HL-60 (cell line): Measurements from ENCODE around the gene ST6GALNAC2.
A peak's percentile ranks its signal among the peaks of the same experiment; 100 is the strongest.

ENCODE experiments used
- DNase-seq, 2 experiments: peaks; one replicate each; pipeline ENCODE4 v3.0.0-alpha.2; 2010 to 2020; ENCODE audit warnings: low read depth in 1 of 2, low spot score in 1 of 2
- H3K27ac ChIP-seq: fragments of 250-450 bp; sonication (Bioruptor Pico); replicated peaks from 2 replicates; pipeline ENCODE4 v1.5.1; 2020; ENCODE audit warnings: mild to moderate bottlenecking, moderate library complexity
- H3K27me3 ChIP-seq: fragments of 250-450 bp; sonication (Bioruptor Pico); 2 replicates; pipeline ENCODE4 v1.5.1; 2021; ENCODE audit warnings: mild to moderate bottlenecking, moderate library complexity; ENCODE audit not compliant: insufficient read depth, poor library complexity, severe bottlenecking
- H3K4me3 ChIP-seq: replicated peaks from 2 replicates; pipeline ENCODE4 v1.5.1; 2011; ENCODE audit warnings: mild to moderate bottlenecking, control low read depth, low read length; ENCODE audit not compliant: insufficient read depth
- CTCF ChIP-seq: IDR thresholded peaks from one replicate; pipeline ENCODE4 v1.5.1; 2011; ENCODE audit warnings: low read length, control low read depth, inconsistent platforms; ENCODE audit not compliant: insufficient read depth
- GABPA ChIP-seq: IDR thresholded peaks from 2 replicates; pipeline ENCODE4 v1.6.1; 2012; ENCODE audit warnings: low read depth
- POLR2AphosphoS5 ChIP-seq: IDR thresholded peaks from 2 replicates; pipeline ENCODE4 v1.6.1; 2012; ENCODE audit warnings: low read depth
- REST ChIP-seq: IDR thresholded peaks from 2 replicates; pipeline ENCODE4 v1.6.1; 2012; ENCODE audit warnings: low read depth; ENCODE audit not compliant: insufficient replicate concordance
- SPI1 ChIP-seq: IDR thresholded peaks from 2 replicates; pipeline ENCODE4 v1.6.1; 2012; ENCODE audit warnings: low read depth, mild to moderate bottlenecking, borderline replicate concordance

Gene ST6GALNAC2

GRCh38 chr17:76557368-76558197, 28.1 kb downstream of the ST6GALNAC2 start:
- TF ChIP-seq REST (peak; percentile 70), CTCF (peak; percentile 15), SPI1 (no peak; the same call in 1 of the 2 replicates), POLR2AphosphoS5 (peak; percentile 98), GABPA (no peak)
- Histone ChIP-seq H3K27ac (peak overlapping the region; percentile 96), H3K27me3 (no peaks in the 10 kb centered on the region), H3K4me3 (peak overlapping the region; percentile 83)
- peak; percentile 92 to 96 for DNase-seq

DNA sequence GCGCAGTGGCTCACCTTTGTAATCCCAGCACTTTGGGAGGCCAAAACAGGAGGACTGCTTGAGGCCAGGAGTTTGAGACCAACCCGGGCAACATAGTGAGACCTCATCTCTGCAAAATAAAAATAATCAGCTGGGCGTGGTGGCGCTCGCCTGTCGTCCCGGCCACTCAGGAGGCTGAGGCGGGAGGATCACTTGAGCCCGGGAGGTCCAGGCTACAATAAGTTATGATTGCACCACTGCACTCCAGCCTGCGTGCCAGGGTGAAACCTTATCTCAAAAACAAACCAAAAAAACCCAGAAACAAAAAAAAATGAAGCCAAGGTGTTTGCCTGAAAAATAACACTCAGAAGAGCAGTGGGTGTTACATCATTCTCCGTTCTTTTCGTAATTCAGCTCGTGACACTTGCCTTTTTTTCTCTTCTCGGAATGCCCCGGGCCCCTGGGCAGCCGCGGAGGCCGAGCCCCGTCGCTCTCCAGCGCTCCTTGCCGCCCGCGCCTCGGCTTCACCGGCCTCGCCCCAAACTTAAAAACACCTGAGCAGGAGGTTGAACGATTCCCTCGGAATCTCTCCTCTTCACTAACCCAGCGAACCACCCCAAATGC, 28.8 kb downstream of the ST6GALNAC2 start:
- peak; percentile 70 to 75 for DNase-seq
- peak; percentile 14 for TF ChIP-seq REST
- no peak; the same call in 1 of the 2 replicates for TF ChIP-seq POLR2AphosphoS5
- Histone ChIP-seq H3K27ac (peak overlapping the region; percentile 96), H3K27me3 (no peaks in the 10 kb centered on the region), H3K4me3 (peak overlapping the region; percentile 83)

DNA sequence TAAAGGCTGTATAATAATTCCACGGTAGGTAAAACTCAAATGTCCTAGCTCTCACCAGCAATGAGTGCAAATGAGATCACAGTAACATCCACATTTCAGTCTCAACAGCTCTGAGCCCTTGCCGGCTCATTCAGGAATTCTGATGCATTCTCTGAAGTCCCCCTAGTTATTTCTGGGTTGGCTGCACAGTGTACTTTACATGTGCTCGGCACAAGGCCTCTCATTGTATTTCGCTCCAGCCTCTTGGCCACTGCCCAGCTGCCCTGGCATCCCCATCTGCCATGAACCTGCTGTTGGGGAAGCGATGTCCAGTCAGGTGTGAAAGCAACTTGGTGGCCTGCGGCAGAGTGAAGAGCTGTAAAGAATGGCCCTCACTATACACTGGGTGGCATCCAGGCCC, 31.5 kb downstream of the ST6GALNAC2 start:
- TF ChIP-seq GABPA (no peak), POLR2AphosphoS5 (no peak), CTCF (no peak), SPI1 (no peak), REST (no peak)
- no peaks in the 10 kb centered on the region for H3K27me3 ChIP-seq
- no peak overlapping the region for H3K4me3 ChIP-seq
- no peak overlapping the region for H3K27ac ChIP-seq
- DNase-seq: no peak
